Ectodermal cell (in vitro differentiated cells): ENCODE results near the gene C10orf62.

ENCODE experiments used
- H3K27ac ChIP-seq: 2 replicates; pipeline ENCODE4 v1.7.0; 2013; ENCODE audit warnings: mild to moderate bottlenecking, low read depth, low read length; ENCODE audit not compliant: insufficient read depth, poor library complexity, severe bottlenecking
- H3K27me3 ChIP-seq: 2 replicates; pipeline ENCODE4 v1.7.0; 2013; ENCODE audit warnings: mild to moderate bottlenecking, low read length; ENCODE audit not compliant: insufficient read depth, control insufficient read depth, poor library complexity, severe bottlenecking
- H3K36me3 ChIP-seq: one replicate; pipeline ENCODE4 v1.7.0; 2013; ENCODE audit warnings: low read length; ENCODE audit not compliant: control insufficient read depth, insufficient read depth
- H3K4me1 ChIP-seq: one replicate; pipeline ENCODE4 v1.7.0; 2013; ENCODE audit warnings: low read length; ENCODE audit not compliant: control insufficient read depth, insufficient read depth
- H3K4me3 ChIP-seq: 2 replicates; pipeline ENCODE4 v1.7.0; 2013; ENCODE audit warnings: low read depth, low read length, control low read depth; ENCODE audit not compliant: insufficient read depth
- H3K9me3 ChIP-seq: 2 replicates; pipeline ENCODE4 v1.7.0; 2013; ENCODE audit warnings: mild to moderate bottlenecking, low read length, moderate library complexity; ENCODE audit not compliant: control insufficient read depth
- WGBS, 2 experiments: methylation state at CpG; one replicate each; pipeline ENCODE4 v1.1.7; 2013; ENCODE audit warnings: missing lambda C conversion rate in 2 of 2; 5-methylcytosine and 5-hydroxymethylcytosine counted together

Gene C10orf62

DNA sequence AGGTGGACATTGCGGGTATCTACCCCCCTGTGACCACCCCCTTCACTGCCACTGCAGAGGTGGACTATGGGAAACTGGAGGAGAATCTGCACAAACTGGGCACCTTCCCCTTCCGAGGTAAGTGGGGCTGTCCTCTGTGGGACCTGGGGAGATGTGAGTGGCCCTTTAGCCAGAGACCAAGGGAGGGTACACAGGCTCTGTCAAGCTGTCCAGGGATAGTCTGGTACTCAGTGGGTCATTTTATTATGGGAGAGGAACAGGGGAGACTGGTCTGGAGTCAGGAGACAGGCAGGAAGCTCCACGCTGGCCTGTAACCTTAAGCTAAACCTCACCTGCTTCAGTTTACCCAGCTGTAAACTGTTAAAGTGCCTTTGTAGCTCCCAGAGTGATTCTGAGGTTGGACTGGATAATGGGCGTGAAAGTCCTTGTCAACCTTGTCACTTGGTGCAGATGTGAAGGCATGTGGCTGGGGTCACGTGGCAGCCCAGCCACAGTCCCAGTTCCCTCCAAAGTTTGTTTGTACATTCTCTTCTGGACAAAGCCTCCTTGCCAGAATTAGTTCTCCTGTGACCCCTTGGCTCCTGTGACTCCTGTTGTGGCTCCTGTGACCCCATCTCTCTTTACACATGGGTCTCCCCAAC lies 4.6 kb upstream of the C10orf62 start:
- WGBS, 2 experiments = 94 to 96% methylated on average over 5 of the region's 5 CpGs
- H3K9me3 ChIP-seq = no peaks in the 10 kb centered on the region
- no peaks in the 10 kb centered on the region for H3K36me3 ChIP-seq
- no peaks in the 10 kb centered on the region for H3K27me3 ChIP-seq
- H3K4me3 ChIP-seq = no peak overlapping the region
- peaks cover 5% of the 10 kb centered on the region for H3K4me1 ChIP-seq
- no peak overlapping the region for H3K27ac ChIP-seq

DNA sequence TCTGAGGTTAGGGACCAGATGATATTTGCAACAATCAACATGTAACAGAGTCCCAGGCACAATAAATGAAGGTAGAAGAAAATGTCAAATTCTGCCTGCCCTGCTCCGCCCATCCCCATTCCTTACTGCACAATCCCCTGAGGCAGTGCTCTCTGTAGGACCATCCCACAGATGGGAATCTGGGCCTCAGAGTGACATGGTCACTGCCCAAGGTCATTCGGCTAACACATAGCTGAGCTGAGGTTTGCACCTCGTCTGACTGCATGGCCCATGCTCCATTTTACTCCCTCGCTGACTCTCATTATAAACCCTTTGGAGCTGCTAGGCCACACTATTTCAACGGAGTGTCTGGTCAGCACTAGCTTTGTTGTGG lies 4.1 kb upstream of the C10orf62 start:
- H3K4me1 ChIP-seq = peaks cover 5% of the 10 kb centered on the region
- no peaks in the 10 kb centered on the region for H3K9me3 ChIP-seq
- no peaks in the 10 kb centered on the region for H3K36me3 ChIP-seq
- 90 to 92% methylated on average over 5 of the region's 5 CpGs for WGBS, 2 experiments
- H3K27ac ChIP-seq = no peak overlapping the region
- no peak overlapping the region for H3K4me3 ChIP-seq
- no peaks in the 10 kb centered on the region for H3K27me3 ChIP-seq

DNA sequence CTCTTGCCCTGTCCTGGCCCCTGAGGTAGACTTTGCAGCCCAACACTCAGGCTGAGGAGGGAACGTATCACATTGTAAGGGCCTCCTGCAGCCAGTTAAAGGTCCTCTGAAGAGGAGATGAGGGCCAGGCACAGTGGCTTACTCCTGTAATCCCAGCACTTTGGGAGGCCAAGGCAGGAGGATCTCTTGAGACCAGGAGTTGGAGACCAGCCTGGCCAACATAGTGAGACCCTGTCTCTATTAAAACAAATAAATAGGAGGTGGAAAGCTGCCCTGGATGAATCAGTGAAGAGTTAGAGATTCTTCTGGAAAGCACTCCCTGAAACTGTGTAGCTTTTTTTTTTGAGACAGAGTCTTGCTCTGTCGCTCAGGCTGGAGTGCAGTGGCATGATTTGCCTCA lies 2.3 kb upstream of the C10orf62 start:
- Histone ChIP-seq H3K9me3 (no peaks in the 10 kb centered on the region), H3K36me3 (no peaks in the 10 kb centered on the region), H3K27ac (no peak overlapping the region), H3K4me1 (peaks cover 5% of the 10 kb centered on the region), H3K4me3 (no peak overlapping the region), H3K27me3 (no peaks in the 10 kb centered on the region)
- WGBS, 2 experiments = 90% methylated on average over 2 of the region's 2 CpGs

DNA sequence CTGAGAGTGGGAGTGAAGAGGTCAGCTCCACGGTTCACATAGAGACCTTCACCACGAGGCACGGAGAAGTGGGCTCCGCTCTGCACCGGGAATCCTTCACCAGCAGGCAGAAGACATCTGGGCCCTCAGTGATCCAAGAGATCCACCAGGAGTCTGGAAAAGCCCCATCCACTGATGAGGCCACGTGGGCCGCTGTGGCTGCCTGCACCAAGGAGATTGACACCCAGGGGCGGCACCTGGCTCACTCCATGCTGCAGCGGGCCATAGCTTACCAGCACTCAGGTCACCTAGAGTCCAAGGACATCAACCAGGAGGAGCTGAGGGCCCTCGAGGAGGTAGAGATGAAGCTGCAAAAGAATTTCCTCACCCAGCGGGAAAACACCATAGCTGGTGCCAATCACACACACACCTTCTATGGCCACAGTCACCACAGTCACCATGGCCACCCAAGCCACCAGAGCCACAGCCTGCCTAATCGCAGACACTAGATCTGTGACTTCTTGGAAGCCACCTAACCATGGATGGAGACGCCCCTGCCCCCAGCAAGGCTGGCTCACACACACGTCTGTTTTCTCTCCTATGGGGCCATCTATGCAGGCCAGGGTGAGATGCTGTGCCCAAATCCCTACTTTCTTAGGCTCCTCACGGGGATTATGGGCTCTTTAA lies 694 bp downstream of the C10orf62 start:
- no peaks in the 10 kb centered on the region for H3K36me3 ChIP-seq
- WGBS, 2 experiments = 95% methylated on average over 15 of the region's 15 CpGs
- H3K9me3 ChIP-seq = no peaks in the 10 kb centered on the region

DNA sequence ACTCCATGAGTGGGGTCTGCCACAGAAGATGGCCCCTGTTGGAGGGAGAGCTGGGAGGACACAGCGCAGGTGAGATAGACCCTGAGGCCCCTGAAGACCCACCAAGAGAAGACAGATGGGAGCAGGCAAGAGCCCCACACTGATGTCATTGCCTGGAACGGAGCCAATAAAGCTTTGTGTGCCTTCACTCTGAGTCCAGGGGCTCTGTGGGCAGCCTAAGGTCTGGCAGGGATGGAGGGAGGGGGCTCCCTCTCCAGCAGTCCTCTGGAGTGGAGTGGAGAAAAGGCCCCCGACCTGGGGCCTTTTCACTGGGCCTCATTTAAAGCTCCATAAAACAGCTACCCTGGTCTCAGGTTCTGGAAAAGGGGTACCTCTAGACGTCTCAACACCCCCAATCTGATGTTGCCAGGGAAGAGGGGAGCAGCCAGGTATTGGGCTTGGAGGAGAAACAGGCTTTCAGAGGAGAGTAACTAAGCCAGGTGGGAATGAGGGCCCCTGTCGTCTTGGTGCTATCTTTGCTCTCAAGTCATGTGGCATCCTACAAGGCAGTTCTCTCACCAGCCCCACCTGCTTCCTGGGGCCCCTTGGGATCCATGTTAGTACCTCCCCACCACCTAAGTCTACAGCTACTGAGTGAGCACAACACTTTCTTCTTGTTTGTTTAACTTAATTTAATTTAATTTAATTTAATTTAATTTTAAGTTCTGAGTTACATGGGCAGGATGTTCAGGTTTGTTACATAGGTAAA lies 1.4 kb downstream of the C10orf62 start:
- Histone ChIP-seq H3K36me3 (no peaks in the 10 kb centered on the region), H3K27ac (no peak overlapping the region), H3K4me1 (no peaks in the 10 kb centered on the region), H3K27me3 (no peaks in the 10 kb centered on the region), H3K9me3 (no peaks in the 10 kb centered on the region), H3K4me3 (no peak overlapping the region)
- 83 to 90% methylated on average over 5 of the region's 5 CpGs for WGBS, 2 experiments

More for the DNA sequence above, 694 bp downstream of the C10orf62 start:
- no peaks in the 10 kb centered on the region for H3K27me3 ChIP-seq
- no peak overlapping the region for H3K27ac ChIP-seq
- H3K4me3 ChIP-seq = no peak overlapping the region
- no peaks in the 10 kb centered on the region for H3K4me1 ChIP-seq

DNA sequence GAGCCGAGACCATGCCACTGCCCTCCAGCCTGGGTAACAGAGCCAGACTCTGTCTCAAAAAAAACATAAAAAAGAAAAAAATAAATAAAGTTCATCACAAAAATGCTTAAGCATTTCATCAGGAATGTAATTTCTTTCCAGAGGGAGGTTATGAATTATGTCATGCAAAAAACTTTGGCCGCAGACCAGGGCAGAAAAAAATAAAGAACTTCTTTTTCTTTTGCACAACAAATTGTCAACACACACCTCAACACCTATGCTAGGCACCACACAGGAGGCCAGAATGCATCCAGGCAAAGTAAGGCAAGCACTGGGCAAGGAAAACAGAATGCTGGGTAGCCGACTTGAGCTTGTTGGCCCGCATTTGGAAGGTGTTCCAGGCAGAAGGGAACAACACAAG lies 3.9 kb downstream of the C10orf62 start:
- Histone ChIP-seq H3K36me3 (no peaks in the 10 kb centered on the region), H3K9me3 (no peaks in the 10 kb centered on the region), H3K4me3 (no peak overlapping the region), H3K27me3 (no peaks in the 10 kb centered on the region), H3K27ac (no peak overlapping the region), H3K4me1 (no peaks in the 10 kb centered on the region)
- 92% methylated on average over 4 of the region's 4 CpGs for WGBS, 2 experiments

DNA sequence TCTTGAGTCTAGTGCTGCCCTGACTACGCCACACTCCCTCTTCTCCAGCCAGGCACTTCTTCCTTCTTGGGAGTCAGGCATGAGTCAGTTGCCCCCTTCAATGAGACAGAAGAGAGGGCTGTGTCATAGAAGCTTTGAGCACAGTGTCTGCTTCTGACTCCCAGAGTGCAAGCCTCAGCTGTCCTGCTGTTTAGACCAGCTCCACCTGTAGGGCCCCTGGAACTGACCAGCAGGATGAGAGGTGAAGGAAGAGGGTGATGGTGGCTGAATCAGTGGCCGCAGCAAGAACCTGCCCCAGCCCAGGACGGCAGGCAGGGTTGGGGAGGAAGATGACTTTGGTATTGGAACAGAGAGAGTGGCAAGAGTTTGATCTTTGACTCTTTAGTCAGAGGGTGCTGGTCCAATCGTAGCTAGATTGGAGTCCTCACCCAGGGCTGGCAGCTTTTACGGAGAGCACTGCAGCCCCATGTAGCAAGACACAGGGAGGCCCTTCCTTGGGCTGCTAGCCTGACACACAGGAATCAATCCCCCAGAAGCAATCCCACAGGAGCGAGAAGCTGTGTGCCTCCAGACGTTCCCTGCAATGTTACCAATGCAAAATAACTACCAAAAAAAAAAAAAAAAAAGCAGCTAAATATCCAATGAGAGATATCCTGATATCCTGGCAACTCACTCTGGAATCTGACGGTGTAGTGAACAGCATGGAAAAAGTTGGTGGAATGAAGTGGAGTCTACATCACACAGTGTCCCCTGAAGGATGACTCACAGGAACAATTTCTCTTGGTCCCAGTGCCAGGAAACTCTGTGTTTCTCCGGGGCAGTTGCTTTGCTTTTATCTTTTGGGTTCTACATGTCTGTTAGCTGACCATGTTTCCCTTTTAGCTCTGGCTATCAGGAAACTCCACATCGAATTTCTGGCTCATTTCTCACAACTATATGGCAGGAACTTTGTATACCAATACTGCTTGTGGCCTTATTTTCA lies 6.9 kb downstream of the C10orf62 start:
- 87 to 88% methylated on average over 10 of the region's 10 CpGs for WGBS, 2 experiments
- H3K9me3 ChIP-seq = no peaks in the 10 kb centered on the region
- no peak overlapping the region for H3K4me3 ChIP-seq
- no peaks in the 10 kb centered on the region for H3K27me3 ChIP-seq
- no peak overlapping the region for H3K27ac ChIP-seq
- H3K4me1 ChIP-seq = peaks cover 4% of the 10 kb centered on the region
- no peaks in the 10 kb centered on the region for H3K36me3 ChIP-seq

DNA sequence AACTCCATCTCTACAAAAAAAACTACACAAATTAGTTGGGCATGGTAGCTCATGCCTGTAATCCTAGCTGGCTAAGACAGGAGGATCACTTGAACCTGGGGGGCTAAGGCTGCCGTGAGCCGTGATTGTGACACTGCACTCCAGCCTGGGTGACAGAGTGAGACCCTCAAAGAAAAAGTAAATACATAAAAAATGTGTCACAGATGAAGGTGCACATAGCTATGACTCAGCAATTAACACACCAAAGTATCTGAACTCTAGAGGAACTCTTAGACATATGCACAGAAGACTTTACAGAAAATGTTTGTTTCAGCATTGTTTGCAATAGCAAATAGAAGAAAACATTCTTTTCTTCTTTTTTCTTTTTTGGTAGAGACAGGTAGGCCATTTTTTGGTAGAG lies 8.3 kb downstream of the C10orf62 start:
- Histone ChIP-seq H3K9me3 (no peaks in the 10 kb centered on the region), H3K4me3 (no peak overlapping the region), H3K27me3 (no peaks in the 10 kb centered on the region), H3K27ac (no peak overlapping the region), H3K36me3 (no peaks in the 10 kb centered on the region), H3K4me1 (peaks cover 7% of the 10 kb centered on the region)
- 94 to 95% methylated on average over 2 of the region's 2 CpGs for WGBS, 2 experiments

DNA sequence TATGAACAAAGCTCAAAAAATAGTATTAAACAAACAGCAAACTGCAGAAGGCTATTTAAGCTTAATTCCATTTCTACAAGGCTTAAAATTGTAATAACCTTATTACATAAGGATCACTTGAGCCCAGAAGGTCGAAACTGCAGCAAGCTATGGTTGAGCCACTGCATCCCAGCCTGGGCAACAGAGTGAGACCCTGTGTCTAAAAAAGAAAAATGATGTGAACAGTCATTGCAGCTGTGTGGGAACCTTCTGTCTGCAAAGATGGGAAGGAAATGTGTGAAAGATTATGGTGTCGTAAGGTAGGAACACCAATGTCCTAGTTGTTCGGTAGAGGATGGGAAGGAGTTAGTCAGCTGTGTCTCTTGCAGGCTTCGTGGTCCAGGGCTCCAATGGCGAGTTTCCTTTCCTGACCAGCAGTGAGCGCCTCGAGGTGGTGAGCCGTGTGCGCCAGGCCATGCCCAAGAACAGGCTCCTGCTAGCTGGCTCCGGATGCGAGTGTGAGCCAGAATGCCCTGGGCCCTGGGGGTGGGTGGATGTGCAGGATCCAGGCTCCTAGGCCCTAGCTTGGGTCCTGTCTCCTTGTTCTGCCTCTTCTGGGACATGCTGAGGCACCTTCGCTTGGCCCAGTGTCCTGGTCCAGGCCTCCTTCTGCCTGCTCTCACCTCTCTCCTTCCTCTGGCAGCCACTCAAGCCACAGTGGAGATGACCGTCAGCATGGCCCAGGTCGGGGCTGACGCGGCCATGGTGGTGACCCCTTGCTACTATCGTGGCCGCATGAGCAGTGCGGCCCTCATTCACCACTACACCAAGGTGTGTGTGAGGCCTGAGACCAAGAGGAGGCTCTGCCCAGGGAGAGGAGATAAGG lies 9.1 kb downstream of the C10orf62 start:
- 90 to 93% methylated on average over 19 of the region's 19 CpGs for WGBS, 2 experiments
- Histone ChIP-seq H3K4me1 (peaks cover 7% of the 10 kb centered on the region), H3K27me3 (no peaks in the 10 kb centered on the region), H3K27ac (no peak overlapping the region), H3K9me3 (no peaks in the 10 kb centered on the region), H3K4me3 (no peak overlapping the region), H3K36me3 (no peaks in the 10 kb centered on the region)
